B cell (primary cell): ENCODE results near the gene KRTAP12-2. TPM values are rescaled to one million over a fixed set of nuclear protein-coding genes. Genes with fewer than 3 reads are reported as not detected.
A peak's percentile ranks its signal among the peaks of the same experiment; 100 is the strongest.

Experiments
- ATAC-seq: fragments of 200-7000 bp; cut with Tn5 transposase; one replicate; pipeline ENCODE4 v1.10.0; 2021; ENCODE audit warnings: low read depth, mild to moderate bottlenecking, moderate number of reproducible peaks, moderate library complexity
- CTCF ChIA-PET: fragments of 350-600 bp; sonication (Branson Sonifier 250); formaldehyde crosslinking; loops from one replicate; lab custom pipeline; 2021; ENCODE audit warnings: antibody characterized with exemption, inconsistent platforms; lab: Charles Lee
- POLR2A ChIA-PET: fragments of 350-600 bp; sonication (Branson Sonifier 250); formaldehyde crosslinking; loops from one replicate; lab custom pipeline; 2021; ENCODE audit warnings: antibody characterized with exemption; lab: Charles Lee
- DNase-seq: peaks from one replicate; pipeline ENCODE4 v3.0.0; 2013
- H2AFZ ChIP-seq: 2 replicates; pipeline ENCODE4 v1.6.1; 2012; ENCODE audit warnings: mild to moderate bottlenecking, low read depth, low read length; ENCODE audit not compliant: insufficient read depth, poor library complexity, severe bottlenecking
- H3K27ac ChIP-seq, 2 donors: 1 replicate in 1 of 2; 2 replicates in 1 of 2; pipeline ENCODE4 v1.5.1; 2012 to 2013; ENCODE audit warnings: low read length in 2 of 2, mild to moderate bottlenecking in 2 of 2, moderate library complexity in 1 of 2
- H3K27me3 ChIP-seq, 4 experiments: fragments of 200-600 bp in 1 of 4; sonication (generic) in 1 of 4; replicated peaks in 1 of 4; 1 replicate in 2 of 4; 2 replicates in 2 of 4; pipeline versions ENCODE4 v1.6.1 to v1.7.0; 2013 to 2016; ENCODE audit warnings: low read length in 3 of 4, mild to moderate bottlenecking in 2 of 4, mixed read lengths in 1 of 4, moderate library complexity in 1 of 4; ENCODE audit not compliant: insufficient read depth in 4 of 4, control insufficient read depth in 3 of 4; ENCODE audit errors: control extremely low read depth in 1 of 4
- H3K36me3 ChIP-seq, 2 experiments: replicated peaks in 1 of 2; 1 replicate in 1 of 2; 2 replicates in 1 of 2; pipeline versions ENCODE4 v1.6.1 to v1.7.1; 2013; ENCODE audit warnings: low read length in 1 of 2; ENCODE audit not compliant: insufficient read depth in 2 of 2, control insufficient read depth in 1 of 2; ENCODE audit errors: control extremely low read depth in 1 of 2, extremely low read depth in 1 of 2
- H3K4me1 ChIP-seq, 2 donors: fragments of 200-600 bp in 1 of 2; sonication (generic) in 1 of 2; 1 replicate in 1 of 2; 2 replicates in 1 of 2; pipeline versions ENCODE4 v1.5.1 to v1.6.1; 2013 to 2017; ENCODE audit warnings: low read length in 2 of 2; ENCODE audit not compliant: control insufficient read depth in 2 of 2, insufficient read depth in 2 of 2
- H3K4me2 ChIP-seq: replicated peaks from 2 replicates; pipeline ENCODE3; 2012; ENCODE audit warnings: mild to moderate bottlenecking, low read depth, low read length; ENCODE audit not compliant: poor library complexity, severe bottlenecking
- H3K4me3 ChIP-seq, 5 experiments: fragments of 200-600 bp in 1 of 5; sonication (generic) in 1 of 5; 1 replicate in 3 of 5; 2 replicates in 2 of 5; pipeline versions ENCODE4 v1.5.1 to v1.7.0; 2011 to 2016; ENCODE audit warnings: low read length in 4 of 5, mild to moderate bottlenecking in 4 of 5, low read depth in 2 of 5, control low read depth in 1 of 5, moderate library complexity in 1 of 5; ENCODE audit not compliant: insufficient read depth in 1 of 5; ENCODE audit errors: control extremely low read depth in 1 of 5, extremely low read depth in 1 of 5
- H3K79me2 ChIP-seq: fragments of 200-600 bp; sonication (generic); one replicate; pipeline ENCODE4 v1.6.0; 2016; ENCODE audit warnings: low read length; ENCODE audit not compliant: control insufficient read depth, insufficient read depth
- H3K9ac ChIP-seq: fragments of 200-600 bp; sonication (generic); 2 replicates; pipeline ENCODE4 v1.6.1; 2017; ENCODE audit warnings: mild to moderate bottlenecking, low read length, moderate library complexity
- H3K9me3 ChIP-seq, 3 donors: one replicate each; pipeline versions ENCODE4 v1.6.1 to v1.7.1; 2013; ENCODE audit warnings: low read length in 2 of 3; ENCODE audit not compliant: control insufficient read depth in 2 of 3, insufficient read depth in 1 of 3; ENCODE audit errors: control extremely low read depth in 1 of 3
- H4K20me1 ChIP-seq: 2 replicates; pipeline ENCODE4 v1.6.0; 2012; ENCODE audit warnings: mild to moderate bottlenecking, low read length; ENCODE audit not compliant: insufficient read depth, control insufficient read depth, poor library complexity, severe bottlenecking
- H3K27ac Mint-ChIP-seq: one replicate; pipeline ENCODE4 v1.8.0; 2021; ENCODE audit warnings: mixed read lengths
- H3K27me3 Mint-ChIP-seq: one replicate; pipeline ENCODE4 v1.8.0; 2021; ENCODE audit warnings: mixed read lengths
- H3K4me1 Mint-ChIP-seq: one replicate; pipeline ENCODE4 v1.8.0; 2021; ENCODE audit warnings: mixed read lengths
- H3K4me3 Mint-ChIP-seq: one replicate; pipeline ENCODE4 v1.8.0; 2021; ENCODE audit warnings: mixed read lengths
- H3K9me3 Mint-ChIP-seq: one replicate; pipeline ENCODE4 v1.8.0; 2022; ENCODE audit warnings: mixed read lengths; ENCODE audit not compliant: insufficient read depth
- CTCF ChIP-seq: fragments of 200-600 bp; IDR thresholded peaks from one replicate; pipeline ENCODE4 v1.8.0; 2022; ENCODE audit warnings: antibody characterized with exemption, mild to moderate bottlenecking
- EZH2 ChIP-seq: IDR thresholded peaks from 2 replicates; pipeline ENCODE4 v1.6.1; 2012; ENCODE audit warnings: borderline replicate concordance, low read depth, mild to moderate bottlenecking, moderate library complexity, low read length; ENCODE audit not compliant: insufficient read depth, poor library complexity, severe bottlenecking
- WGBS: methylation state at CpG from one replicate; pipeline ENCODE4 v1.1.5; 2013; ENCODE audit warnings: missing lambda C conversion rate; ENCODE audit not compliant: insufficient coverage; 5-methylcytosine and 5-hydroxymethylcytosine counted together
- intact Hi-C: fragments of 100-400 bp; cut with micrococcal nuclease; formaldehyde crosslinking; loops from one replicate; pipeline ENCODE4 v1.10.0; 2022
- polyA plus RNA-seq: library from polyadenylated mRNA; depleted of rRNA; stranded (reverse); fragments of >200 nt; gene quantifications from 2 replicates; pipeline ENCODE4 v1.2.3, GENCODE V29; 2012
- total RNA-seq, 2 donors: library from RNA; stranded (reverse); fragments of 120-200 nt in 1 of 2; gene quantifications; 1 replicate in 1 of 2; 2 replicates in 1 of 2; pipeline versions ENCODE4 v1.2.3 to v1.2.4, GENCODE V29; 2013 to 2022

The KRTAP12-2 gene
- total and polyA plus RNA-seq, 2 donors (not counting 1 experiment from before 2014, with no cell fraction given): not detected

- H3K4me1 Mint-ChIP-seq: peaks cover 2% of the 10 kb centered on the region
- H3K4me3 ChIP-seq: no peak within 1 kb of the TSS
- ATAC-seq (no peak), DNase-seq (no peak)
- H3K4me2 ChIP-seq: no peak within 1 kb of the TSS
- H3K36me3 ChIP-seq: no peaks in the 10 kb centered on the region
- H3K9me3 ChIP-seq: peaks cover 3 to 32% (median 11%) of the 10 kb centered on the region in 3 donors
- no peak within 1 kb of the TSS for H2AFZ ChIP-seq
- H3K27me3 Mint-ChIP-seq: peaks cover 43% of the 10 kb centered on the region
- H3K9ac ChIP-seq: no peak within 1 kb of the TSS
- no peaks in the 10 kb centered on the region for H3K79me2 ChIP-seq
- H3K4me1 ChIP-seq: peaks cover 0 to 3% of the 10 kb centered on the region in 2 donors
- H4K20me1 ChIP-seq: no peaks in the 10 kb centered on the region
- intact Hi-C loops: no loop called here
- peaks cover 12% of the 10 kb centered on the region for H3K9me3 Mint-ChIP-seq
- ChIA-PET CTCF (no interaction called here), POLR2A (no interaction called here)
- H3K27me3 ChIP-seq: peaks cover 0 to 16% (median 0%) of the 10 kb centered on the region in 4 experiments
- 86% methylated on average over 17 of the region's 26 CpGs for WGBS
- H3K27ac ChIP-seq: no peak within 1 kb of the TSS
- H3K4me3 Mint-ChIP-seq: no peak within 1 kb of the TSS
- H3K27ac Mint-ChIP-seq: peak within 1 kb of the TSS; percentile 41
- TF ChIP-seq CTCF (no peak), EZH2 (no peak)
Observed at GRCh38 chr21:44657635-44658540, 8.8 kb downstream of the KRTAP12-2 start, which contains the start of gene KRTAP12-3. KRTAP12-3 (plus strand) TSS chr21:44657932; CDS start chr21:44657980, 48 bp downstream.

- Histone ChIP-seq H3K4me3 (no peak overlapping the region), H3K9me3 (peaks cover 3 to 32% (median 11%) of the 10 kb centered on the region in 3 donors), H3K79me2 (no peaks in the 10 kb centered on the region), H3K4me2 (no peak overlapping the region), H3K4me1 (peaks cover 0 to 3% of the 10 kb centered on the region in 2 donors), H3K9ac (no peak overlapping the region), H4K20me1 (no peaks in the 10 kb centered on the region), H3K27ac (no peak overlapping the region), H2AFZ (no peak overlapping the region), H3K36me3 (no peaks in the 10 kb centered on the region), H3K27me3 (peaks cover 0 to 16% (median 0%) of the 10 kb centered on the region in 4 experiments)
- WGBS: 57% methylated on average over 1 of the region's 1 CpG
- POLR2A ChIA-PET: no interaction called here
- peaks cover 2% of the 10 kb centered on the region for H3K4me1 Mint-ChIP-seq
- H3K27me3 Mint-ChIP-seq: peaks cover 38% of the 10 kb centered on the region
- CTCF ChIA-PET: no interaction called here
- H3K27ac Mint-ChIP-seq: no peak overlapping the region
- TF ChIP-seq EZH2: no peak
- no peak for TF ChIP-seq CTCF
- peaks cover 12% of the 10 kb centered on the region for H3K9me3 Mint-ChIP-seq
- DNase-seq (no peak), ATAC-seq (no peak)
- intact Hi-C loops: no loop called here
- no peak overlapping the region for H3K4me3 Mint-ChIP-seq
Observed at GRCh38 chr21:44656868-44657267, 9.9 kb downstream of the KRTAP12-2 start.
